Ishikawa (cell line): ENCODE results near the gene MAML1.

ENCODE experiments used
- EP300 ChIP-seq: IDR thresholded peaks from 2 replicates; pipeline ENCODE4 v1.6.1; 2012; ENCODE audit warnings: borderline replicate concordance
- RAD21 ChIP-seq: IDR thresholded peaks from 2 replicates; pipeline ENCODE4 v1.6.1; 2012; ENCODE audit warnings: low read depth

- TF ChIP-seq EP300 (no peak), RAD21 (no peak)
Observed at GRCh38 chr5:179794171-179794570, 61.5 kb downstream of the MAML1 start.
